ENCODE data around the gene PAK6.

- peak; percentile 39 for TF ChIP-seq CTCF (IDR thresholded peaks at IDR 0.05; ENCODE audit: low read depth, low read length)
- no peak for TF ChIP-seq EZH2phosphoT487 (IDR thresholded peaks at IDR 0.05; ENCODE audit: low read depth)
These were observed 68.8 kb downstream of the PAK6 start, which contains the start of gene PLCB2 for GRCh38 chr15:40307421-40308211.
